Neutrophil (primary cell): ENCODE measurements around the gene ATAD1.
"Not testable (repeated sequence)": the region's sequence is repeated elsewhere in the genome, so short reads cannot be mapped to it uniquely, and the experiment has no call there.

Experiments used
- H3K27ac ChIP-seq: fragments of 200-600 bp; sonication (generic); 2 replicates; pipeline ENCODE4 v1.5.1; 2016; ENCODE audit warnings: mild to moderate bottlenecking, moderate library complexity
- H3K27me3 ChIP-seq: fragments of 200-600 bp; sonication (generic); 2 replicates; pipeline ENCODE4 v1.6.0; 2016; ENCODE audit warnings: mild to moderate bottlenecking
- H3K36me3 ChIP-seq: fragments of 200-600 bp; sonication (generic); 2 replicates; pipeline ENCODE4 v1.5.1; 2017
- H3K4me1 ChIP-seq, 2 experiments: fragments of 200-600 bp in 1 of 2; sonication (generic) in 1 of 2; 1 replicate in 1 of 2; 2 replicates in 1 of 2; pipeline versions ENCODE4 v1.5.1 to v1.6.1; 2013 to 2016; ENCODE audit warnings: low read depth in 1 of 2, low read length in 1 of 2, mild to moderate bottlenecking in 1 of 2, moderate library complexity in 1 of 2; ENCODE audit not compliant: control insufficient read depth in 1 of 2, insufficient read depth in 1 of 2
- H3K4me3 ChIP-seq, 2 experiments: fragments of 200-600 bp in 1 of 2; sonication (generic) in 1 of 2; 1 replicate in 1 of 2; 2 replicates in 1 of 2; pipeline ENCODE4 v1.5.1; 2013 to 2016; ENCODE audit warnings: low read depth in 1 of 2, low read length in 1 of 2, mild to moderate bottlenecking in 1 of 2, moderate library complexity in 1 of 2
- H3K9me3 ChIP-seq: fragments of 200-600 bp; sonication (generic); 2 replicates; pipeline ENCODE4 v1.5.1; 2016
- CTCF ChIP-seq: fragments of 200-600 bp; sonication (generic); IDR thresholded peaks from 2 replicates; pipeline ENCODE4 v1.5.1; 2016; ENCODE audit warnings: antibody characterized with exemption

ATAD1 gene

GRCh38 chr10:87750001-87750671 is 67.9 kb downstream of the ATAD1 start:
- Histone ChIP-seq H3K4me1 (no peaks in the 10 kb centered on the region), H3K36me3 (peaks cover 16% of the 10 kb centered on the region), H3K9me3 (no peaks in the 10 kb centered on the region), H3K27me3 (no peaks in the 10 kb centered on the region), H3K4me3 (no peak overlapping the region), H3K27ac (no peak overlapping the region)
- no peak for TF ChIP-seq CTCF

- not testable (repeated sequence) for H3K36me3 ChIP-seq, H3K27me3 ChIP-seq, H3K4me1 ChIP-seq, H3K9me3 ChIP-seq, H3K27ac ChIP-seq, H3K4me3 ChIP-seq
Observed at GRCh38 chr10:87748244-87748643, 69.8 kb downstream of the ATAD1 start.

GRCh38 chr10:87746911-87747310 is 71.1 kb downstream of the ATAD1 start:
- TF ChIP-seq CTCF, result no peak
- H3K4me3 ChIP-seq, result no peak overlapping the region
- peaks cover 8% of the 10 kb centered on the region for H3K36me3 ChIP-seq
- H3K9me3 ChIP-seq, result no peaks in the 10 kb centered on the region
- H3K27me3 ChIP-seq, result no peaks in the 10 kb centered on the region
- no peak overlapping the region for H3K27ac ChIP-seq
- H3K4me1 ChIP-seq, result no peaks in the 10 kb centered on the region

GRCh38 chr10:87744606-87745005 is 73.4 kb downstream of the ATAD1 start:
- no peaks in the 10 kb centered on the region for H3K9me3 ChIP-seq
- H3K36me3 ChIP-seq, result peaks cover 6% of the 10 kb centered on the region
- H3K27me3 ChIP-seq, result no peaks in the 10 kb centered on the region
- H3K4me3 ChIP-seq, result no peak overlapping the region
- H3K27ac ChIP-seq, result no peak overlapping the region
- peaks cover 10% of the 10 kb centered on the region in 2 experiments for H3K4me1 ChIP-seq
- no peak for TF ChIP-seq CTCF

- not testable (repeated sequence) for H3K27me3 ChIP-seq, H3K36me3 ChIP-seq
Observed at GRCh38 chr10:87742992-87743610, 74.9 kb downstream of the ATAD1 start.

GRCh38 chr10:87740254-87740655 is 77.8 kb downstream of the ATAD1 start:
- H3K4me1 ChIP-seq, result peaks cover 11 to 12% of the 10 kb centered on the region in 2 experiments
- no peaks in the 10 kb centered on the region for H3K27me3 ChIP-seq
- no peaks in the 10 kb centered on the region for H3K9me3 ChIP-seq
- H3K27ac ChIP-seq, result no peak overlapping the region
- H3K4me3 ChIP-seq, result no peak overlapping the region
- TF ChIP-seq CTCF, result no peak
- peaks cover 6% of the 10 kb centered on the region for H3K36me3 ChIP-seq

More at GRCh38 chr10:87742992-87743610, 74.9 kb downstream of the ATAD1 start:
- not testable (repeated sequence) for H3K9me3 ChIP-seq, H3K27ac ChIP-seq, H3K4me3 ChIP-seq
- peaks cover 10 to 11% of the 10 kb centered on the region in 2 experiments for H3K4me1 ChIP-seq
